ENCODE results near the gene RASSF5. TPM values are rescaled to one million over a fixed set of nuclear protein-coding genes. Genes with fewer than 3 reads are reported as not detected.

RASSF5 gene
- total RNA-seq, 1 experiment from 2014 or later: 6.1 TPM

GRCh38 chr1:206575894-206576737 is 68.8 kb downstream of the RASSF5 start:
- Mint-ChIP-seq H3K4me1 (ENCODE audit: low read depth, unreplicated experiment) (no peaks in the 10 kb centered on the region), H3K27ac (ENCODE audit: unreplicated experiment) (no peak overlapping the region), H3K27me3 (ENCODE audit: unreplicated experiment) (no peaks in the 10 kb centered on the region), H3K4me3 (ENCODE audit: low read depth, unreplicated experiment) (no peak overlapping the region), H3K36me3 (ENCODE audit: insufficient read depth, unreplicated experiment) (no peaks in the 10 kb centered on the region), H3K9me3 (ENCODE audit: low read depth, unreplicated experiment) (no peaks in the 10 kb centered on the region)
- TF ChIP-seq CTCF (IDR thresholded peaks at IDR 0.05; ENCODE audit: unreplicated experiment): no peak
- CTCF ChIA-PET: interaction anchor here (0.6 kb wide), 1 partner anchor 125 kb away, joined by 4 read pairs; no protein-coding TSS in a partner anchor
- intact Hi-C loops (cut with micrococcal nuclease; ENCODE audit: unreplicated experiment): no loop called here
- no peak for DNase-seq
- no TSS peak for BruUV-seq (replicated peaks)

- intact Hi-C loops (cut with micrococcal nuclease; ENCODE audit: unreplicated experiment): no loop called here
- no peak for TF ChIP-seq CTCF (IDR thresholded peaks at IDR 0.05; ENCODE audit: unreplicated experiment)
- H3K27ac Mint-ChIP-seq (ENCODE audit: unreplicated experiment): no peak overlapping the region
- H3K4me3 Mint-ChIP-seq (ENCODE audit: low read depth, unreplicated experiment): no peak overlapping the region
- CTCF ChIA-PET: interaction anchor here (1.6 kb wide), 1 partner anchor 98 kb away, joined by 4 read pairs; no protein-coding TSS in a partner anchor
- no peak for DNase-seq
- no peaks in the 10 kb centered on the region for H3K4me1 Mint-ChIP-seq (ENCODE audit: low read depth, unreplicated experiment)
- no peaks in the 10 kb centered on the region for H3K36me3 Mint-ChIP-seq (ENCODE audit: insufficient read depth, unreplicated experiment)
- no peaks in the 10 kb centered on the region for H3K27me3 Mint-ChIP-seq (ENCODE audit: unreplicated experiment)
- H3K9me3 Mint-ChIP-seq (ENCODE audit: low read depth, unreplicated experiment): no peaks in the 10 kb centered on the region
- no TSS peak for BruUV-seq (replicated peaks)
Observed at GRCh38 chr1:206577626-206578025, 70.3 kb downstream of the RASSF5 start.

GRCh38 chr1:206578068-206578977 is 71.0 kb downstream of the RASSF5 start:
- intact Hi-C loops (cut with micrococcal nuclease; ENCODE audit: unreplicated experiment): no loop called here
- H3K4me3 Mint-ChIP-seq (ENCODE audit: low read depth, unreplicated experiment): no peak overlapping the region
- H3K36me3 Mint-ChIP-seq (ENCODE audit: insufficient read depth, unreplicated experiment): peaks cover 1% of the 10 kb centered on the region
- H3K27me3 Mint-ChIP-seq (ENCODE audit: unreplicated experiment): peaks cover 4% of the 10 kb centered on the region
- H3K27ac Mint-ChIP-seq (ENCODE audit: unreplicated experiment): no peak overlapping the region
- BruUV-seq (replicated peaks): no TSS peak
- H3K9me3 Mint-ChIP-seq (ENCODE audit: low read depth, unreplicated experiment): no peaks in the 10 kb centered on the region
- CTCF ChIA-PET: interaction anchor here (1.6 kb wide), 1 partner anchor 99 kb away, joined by 4 read pairs; no protein-coding TSS in a partner anchor
- no peak for DNase-seq
- TF ChIP-seq CTCF (IDR thresholded peaks at IDR 0.05; ENCODE audit: unreplicated experiment): no peak
- no peaks in the 10 kb centered on the region for H3K4me1 Mint-ChIP-seq (ENCODE audit: low read depth, unreplicated experiment)

GRCh38 chr1:206578978-206579374 is 71.6 kb downstream of the RASSF5 start:
- intact Hi-C loops (cut with micrococcal nuclease; ENCODE audit: unreplicated experiment): no loop called here

More at GRCh38 chr1:206578978-206579374, 71.6 kb downstream of the RASSF5 start:
- H3K27ac Mint-ChIP-seq (ENCODE audit: unreplicated experiment): no peak overlapping the region
- CTCF ChIA-PET: interaction anchor here (1.6 kb wide), 1 partner anchor 100 kb away, joined by 4 read pairs; no protein-coding TSS in a partner anchor
- peaks cover 5% of the 10 kb centered on the region for H3K36me3 Mint-ChIP-seq (ENCODE audit: insufficient read depth, unreplicated experiment)
- no peak for DNase-seq
- H3K9me3 Mint-ChIP-seq (ENCODE audit: low read depth, unreplicated experiment): no peaks in the 10 kb centered on the region
- BruUV-seq (replicated peaks): no TSS peak
- no peak for TF ChIP-seq CTCF (IDR thresholded peaks at IDR 0.05; ENCODE audit: unreplicated experiment)
- no peak overlapping the region for H3K4me3 Mint-ChIP-seq (ENCODE audit: low read depth, unreplicated experiment)
- peaks cover 10% of the 10 kb centered on the region for H3K27me3 Mint-ChIP-seq (ENCODE audit: unreplicated experiment)
- H3K4me1 Mint-ChIP-seq (ENCODE audit: low read depth, unreplicated experiment): no peaks in the 10 kb centered on the region

Data from Calu3 (cell line).